Stimulated activated CD8-positive, alpha-beta memory T cell treated with anti-CD3 and anti-CD28 coated beads, Interleukin-4, amount 100 ng/mL, for 24 hours (primary cell): Measurements from ENCODE around the gene MCC.

Experiments
- DNase-seq: peaks from one replicate; pipeline ENCODE4 v3.0.0-alpha.2; 2020; ENCODE audit warnings: low read depth

The MCC gene

GRCh38 chr5:113202287-113202686, 286.0 kb downstream of the MCC start:
- no peak for DNase-seq

DNA sequence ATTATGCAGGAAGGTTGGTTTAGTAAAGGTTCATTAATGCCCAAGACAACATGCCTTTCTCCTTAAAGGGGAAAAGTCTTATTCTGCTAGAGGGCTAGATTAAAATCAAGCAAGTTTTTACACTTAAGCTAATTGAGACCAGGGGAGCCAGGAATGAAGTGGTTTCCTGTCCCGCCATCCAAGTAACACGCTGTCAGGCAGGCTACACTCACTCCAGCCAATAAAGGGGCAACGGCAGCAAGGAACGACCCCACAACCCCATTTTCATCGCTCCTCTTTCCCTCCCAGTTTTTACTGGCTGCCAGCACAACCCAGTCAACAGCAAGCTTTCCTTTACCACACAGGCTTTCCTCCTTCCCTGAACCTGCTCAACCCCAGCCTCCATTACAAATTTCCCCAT, 286.5 kb downstream of the MCC start:
- no peak for DNase-seq

GRCh38 chr5:113199122-113199905, 288.9 kb downstream of the MCC start:
- DNase-seq, result no peak

DNA sequence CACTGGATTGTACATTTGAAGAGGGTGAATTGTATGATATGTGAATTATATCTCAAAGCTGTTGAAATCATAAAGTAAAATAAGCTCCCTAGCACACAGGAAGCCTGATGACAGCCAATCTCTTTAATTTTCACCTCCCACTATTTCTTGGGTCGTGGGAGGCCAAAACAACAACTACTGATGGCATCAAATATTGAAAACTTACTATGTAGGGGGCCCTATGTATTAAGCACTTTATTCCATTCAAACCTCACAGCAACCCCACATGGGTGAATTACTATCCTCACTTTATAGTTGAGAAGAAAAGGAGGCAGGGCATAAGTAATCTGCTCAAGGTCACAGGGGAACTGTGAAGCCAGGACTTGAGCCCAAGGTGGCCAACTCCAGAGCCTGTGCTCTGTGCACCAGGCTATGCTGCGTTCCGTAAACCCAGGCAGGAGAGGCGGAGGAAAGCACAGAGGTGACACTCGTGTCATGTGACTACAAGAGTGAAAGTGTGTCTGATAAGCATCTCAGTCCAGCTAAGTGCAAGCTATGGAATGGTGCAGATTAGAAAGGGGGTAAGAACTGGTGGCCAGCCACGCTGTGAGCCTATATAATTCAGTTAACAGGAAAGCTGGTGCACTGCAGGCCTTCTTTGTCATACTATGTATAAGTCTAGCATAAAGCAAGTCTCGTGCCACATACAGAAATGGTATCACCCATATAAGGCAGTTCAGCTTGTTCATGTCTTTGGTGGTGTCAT, 290.6 kb downstream of the MCC start:
- DNase-seq, result no peak

DNA sequence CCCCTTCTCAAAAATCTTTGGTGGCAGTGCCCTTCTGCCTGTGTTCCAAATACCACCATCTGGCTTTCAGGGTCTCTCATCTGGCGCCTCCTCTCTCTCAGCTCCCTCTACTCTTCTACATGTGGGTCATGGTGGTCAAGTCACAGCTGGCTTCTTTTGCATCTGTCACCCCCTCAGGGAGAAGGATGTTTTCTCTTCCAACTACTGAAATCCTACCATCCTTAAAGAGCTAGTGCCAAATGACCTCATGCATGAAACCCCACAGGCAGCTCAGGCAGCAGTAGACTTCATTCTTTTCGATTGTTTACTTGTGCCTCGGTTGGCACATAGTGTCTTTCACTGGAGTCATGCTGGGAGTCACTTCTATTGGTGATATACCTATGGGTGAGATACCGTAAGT, 292.5 kb downstream of the MCC start:
- DNase-seq, result no peak

GRCh38 chr5:113195251-113195650, 293.0 kb downstream of the MCC start:
- DNase-seq, result no peak

GRCh38 chr5:113194591-113194990, 293.7 kb downstream of the MCC start:
- no peak for DNase-seq

DNA sequence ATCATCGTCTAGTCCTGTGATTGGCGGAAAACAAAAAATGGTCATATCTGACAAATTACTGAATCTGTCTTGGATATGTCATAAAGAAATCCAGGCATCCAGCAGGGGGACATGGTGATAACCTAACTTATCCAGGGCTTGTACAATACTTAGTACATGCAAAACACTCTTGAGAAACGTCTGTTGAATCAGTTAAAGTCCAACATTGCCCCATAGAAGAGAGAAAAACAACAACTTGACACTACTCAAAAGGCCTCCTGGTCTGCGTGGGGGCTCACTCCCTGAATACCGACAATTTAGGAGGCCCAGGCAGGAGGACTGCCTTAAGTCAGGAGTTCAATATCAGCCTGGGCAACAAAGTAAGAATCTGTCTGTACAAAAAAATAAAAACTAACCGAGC, 294.1 kb downstream of the MCC start:
- DNase-seq, result no peak

DNA sequence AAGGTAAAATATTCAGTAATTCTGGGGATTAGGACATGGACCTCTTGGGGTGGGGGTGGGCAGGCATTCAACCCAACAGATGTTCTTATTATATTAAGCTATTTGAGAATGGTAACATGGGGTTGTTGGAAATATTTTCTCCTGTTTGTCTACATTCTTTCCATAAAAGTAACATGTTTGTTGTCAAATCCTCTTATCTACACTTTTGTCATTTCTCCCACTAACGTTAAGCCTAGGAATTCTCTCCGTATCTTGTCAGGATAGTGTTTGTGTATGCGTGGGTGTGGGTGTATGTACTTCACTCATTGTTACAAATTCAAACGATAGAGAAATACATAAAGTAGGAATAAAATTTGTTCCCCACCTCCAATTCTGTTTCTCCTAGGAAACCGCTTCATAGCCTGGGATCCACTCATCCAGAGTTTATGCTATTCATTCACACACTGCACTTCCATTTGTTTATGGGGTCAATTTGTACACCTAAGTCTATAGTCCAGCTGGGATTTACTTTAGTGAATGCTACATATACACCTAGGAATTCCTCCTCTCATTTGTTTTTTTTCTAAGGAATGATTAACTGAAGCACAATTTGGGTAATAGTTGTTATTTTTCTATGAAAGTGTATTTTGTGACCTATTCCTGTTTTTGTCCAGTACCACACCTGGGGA, 294.8 kb downstream of the MCC start:
- no peak for DNase-seq

- no peak for DNase-seq
Measured at GRCh38 chr5:113192541-113192940, 295.7 kb downstream of the MCC start.

- DNase-seq, result no peak
Measured at GRCh38 chr5:113190347-113190746, 297.9 kb downstream of the MCC start.

GRCh38 chr5:113189291-113189690, 299.0 kb downstream of the MCC start:
- no peak for DNase-seq

DNA sequence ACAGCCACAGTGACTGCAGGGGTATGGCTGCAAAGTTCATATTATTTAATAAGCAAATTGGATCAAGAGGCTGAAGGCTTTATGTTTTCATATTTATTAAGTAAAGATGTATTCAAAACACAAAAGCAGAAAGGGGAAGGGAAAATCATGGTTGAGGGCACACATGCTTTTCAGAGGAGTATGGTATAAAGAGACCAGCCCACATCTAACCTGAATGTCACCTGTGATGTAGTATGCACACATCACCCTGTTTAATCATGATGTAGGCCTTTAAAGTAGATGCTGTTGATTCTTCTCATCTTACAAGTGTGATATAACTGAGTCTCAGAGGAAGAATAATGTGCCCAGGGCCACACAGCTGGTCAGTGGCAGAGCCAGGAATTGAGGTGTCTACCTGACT, 299.8 kb downstream of the MCC start:
- DNase-seq, result no peak

- DNase-seq, result no peak
Measured at GRCh38 chr5:113187906-113188305, 300.3 kb downstream of the MCC start.

DNA sequence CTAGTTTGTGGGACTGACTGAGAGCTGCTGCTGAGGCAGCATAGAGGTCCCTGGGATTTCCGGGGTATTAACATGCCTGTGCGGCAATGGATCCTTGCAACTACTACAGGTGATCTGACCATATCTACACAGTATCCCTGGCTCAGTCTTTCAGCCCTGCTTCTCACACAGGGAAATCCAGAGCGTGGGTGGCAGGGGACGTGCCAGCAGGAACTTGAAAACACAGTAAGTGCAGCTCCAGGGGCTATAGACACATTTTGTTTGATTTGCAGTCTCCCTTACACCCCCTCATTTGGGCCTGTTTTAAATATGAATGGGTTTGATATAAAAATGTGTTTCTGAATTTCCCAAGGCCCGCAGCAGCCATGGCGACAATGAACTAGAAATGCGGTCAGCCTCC, 302.2 kb downstream of the MCC start:
- no peak for DNase-seq

DNA sequence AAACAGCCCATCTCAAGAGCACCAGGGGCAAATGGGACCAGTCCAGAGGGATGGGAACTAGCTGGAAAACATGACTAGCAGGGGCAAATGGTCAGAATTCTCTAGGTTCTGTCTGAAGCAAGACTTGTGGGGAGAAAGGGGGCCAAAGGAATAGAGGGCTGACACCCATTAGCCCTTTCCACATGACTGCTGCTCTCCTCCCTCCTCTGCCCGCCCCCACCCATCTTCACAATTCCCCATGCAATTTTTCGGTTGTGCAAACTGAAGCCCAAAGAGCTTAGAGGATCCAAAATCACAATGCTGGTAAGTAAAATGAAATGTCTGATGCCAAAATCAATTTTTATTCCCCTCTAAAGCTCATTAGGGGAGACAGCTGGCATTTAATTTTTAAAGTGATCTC, 304.6 kb downstream of the MCC start:
- no peak for DNase-seq

GRCh38 chr5:113182658-113183344, 305.5 kb downstream of the MCC start:
- no peak for DNase-seq

DNA sequence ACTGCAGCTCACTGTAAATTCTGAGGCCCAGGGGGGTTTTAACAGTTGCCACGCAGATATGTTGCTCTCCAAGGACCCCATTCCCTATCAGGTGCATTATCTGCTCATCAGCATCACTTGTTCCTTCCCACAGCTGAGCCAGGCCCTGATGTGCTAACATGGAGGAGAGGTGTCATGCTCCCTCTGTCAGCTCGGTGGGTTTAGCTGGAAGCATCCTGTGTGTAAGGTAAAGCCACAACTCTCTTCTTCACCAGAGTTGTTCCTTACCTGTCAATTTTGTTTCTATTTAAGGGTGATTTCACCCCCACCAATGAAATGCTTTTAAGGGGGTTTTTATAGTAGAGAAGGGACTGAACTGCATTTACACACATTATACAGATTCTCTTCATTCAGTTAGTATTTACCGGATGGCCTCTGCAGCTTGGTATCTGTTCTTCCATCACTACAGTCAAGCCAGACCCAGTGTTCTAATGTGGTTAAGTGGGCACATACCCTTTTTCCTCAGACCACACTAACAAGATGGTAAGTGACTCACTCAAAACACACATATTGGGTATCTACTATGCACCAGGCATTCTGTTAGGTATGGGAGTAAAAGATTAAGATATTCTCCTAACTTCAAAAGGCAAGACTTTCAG, 306.3 kb downstream of the MCC start:
- no peak for DNase-seq

- no peak for DNase-seq
Measured at GRCh38 chr5:113181409-113181808, 306.8 kb downstream of the MCC start.

GRCh38 chr5:113179156-113179555, 309.1 kb downstream of the MCC start:
- no peak for DNase-seq

- no peak for DNase-seq
Measured at GRCh38 chr5:113178073-113178779, 310.0 kb downstream of the MCC start.
